ENCODE data around the gene SFXN3.
A peak's percentile ranks its signal among the peaks of the same experiment; 100 is the strongest.

The SFXN3 gene

DNA sequence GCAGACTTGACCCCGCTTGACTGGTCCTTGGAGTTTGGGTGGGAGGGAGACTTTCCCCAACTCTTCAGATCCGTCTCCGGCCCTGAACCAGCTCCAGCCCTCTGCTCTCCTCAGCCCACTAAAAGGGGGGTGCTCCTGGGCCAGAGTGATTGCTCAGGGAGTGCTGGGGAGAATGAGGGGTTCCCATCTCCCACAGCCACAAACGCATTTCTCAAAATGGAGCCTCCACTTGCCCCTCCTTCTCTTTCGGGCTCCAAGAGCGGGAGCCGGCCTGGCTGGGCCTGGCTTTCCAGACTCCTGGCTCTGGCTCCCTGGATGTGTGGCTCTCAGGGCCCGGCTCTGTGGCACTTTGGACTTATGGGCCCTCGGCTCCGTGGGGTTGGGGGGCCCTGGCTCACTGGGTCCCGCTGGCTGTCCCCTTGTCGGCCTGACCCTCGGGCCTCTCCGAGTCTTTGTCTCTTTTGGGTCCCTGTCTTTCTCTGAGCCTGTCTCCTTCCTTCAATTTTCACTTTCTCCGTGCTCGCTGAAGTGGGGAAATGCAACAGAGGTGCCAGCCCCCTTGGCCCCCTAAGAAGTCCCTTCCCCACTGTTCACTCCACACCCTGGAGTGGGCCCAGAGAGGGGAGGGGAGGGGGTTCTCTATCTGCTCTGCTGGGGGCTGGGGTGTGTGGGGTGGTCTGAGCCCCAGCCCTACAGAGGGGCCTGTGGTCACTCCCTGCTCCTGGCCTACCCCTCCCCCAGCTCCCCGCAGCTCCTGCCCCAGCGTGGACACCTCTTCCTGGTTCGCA is 30.7 kb upstream of the SFXN3 start:
- no peak for DNase-seq

DNA sequence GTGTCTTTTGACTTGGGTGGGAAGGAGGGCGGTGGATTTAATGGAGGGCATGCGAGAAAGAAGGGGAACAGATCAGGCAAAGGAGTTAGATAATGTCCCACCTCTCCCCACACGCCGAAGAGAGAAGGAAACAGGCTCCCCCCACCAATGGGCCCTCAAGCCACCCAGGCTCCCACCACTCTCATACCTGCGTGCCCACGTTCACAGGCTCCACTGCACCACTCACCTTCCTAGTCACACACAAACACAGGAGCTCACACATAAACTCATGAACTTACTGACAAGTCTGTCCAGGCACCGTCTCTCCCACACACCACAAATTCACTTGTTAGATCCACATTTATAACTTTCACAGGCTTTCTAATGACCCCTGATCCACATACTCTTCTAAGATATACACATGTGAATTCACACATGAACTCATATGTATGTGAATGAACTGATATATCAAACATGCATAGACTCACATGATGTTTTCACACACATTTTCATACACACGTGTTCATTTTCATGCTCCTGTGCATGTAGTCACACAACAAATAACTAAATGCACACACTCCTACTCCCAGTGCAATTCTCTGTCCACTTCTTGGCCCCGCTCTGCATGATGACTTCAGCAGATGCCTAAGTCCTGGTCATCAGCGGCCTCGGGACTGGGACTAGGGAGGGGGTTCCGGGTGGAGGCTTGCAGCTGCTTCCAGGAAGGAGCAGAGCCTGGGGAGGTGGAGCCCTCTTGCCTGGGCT is 29.9 kb upstream of the SFXN3 start:
- no peak for DNase-seq

DNA sequence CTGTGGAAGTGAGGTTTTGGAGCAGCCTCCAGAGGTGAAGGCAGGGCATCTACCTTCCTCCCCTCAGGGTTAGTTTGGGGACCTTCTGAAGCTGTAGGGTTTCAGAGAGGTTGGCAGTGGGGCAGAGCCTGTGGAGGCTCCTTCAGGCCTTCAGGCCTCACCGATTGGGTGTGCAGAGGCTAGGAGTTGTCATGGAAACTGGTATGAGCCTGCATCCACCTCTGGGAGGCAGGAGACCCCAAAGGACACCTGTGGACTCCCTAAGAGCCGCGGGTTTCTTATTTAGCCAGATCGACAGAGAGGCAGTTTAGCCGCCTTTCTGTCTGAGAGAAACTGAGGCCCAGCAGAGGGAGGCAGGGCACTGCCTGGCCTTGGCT is 29.4 kb upstream of the SFXN3 start:
- no peak for DNase-seq

DNA sequence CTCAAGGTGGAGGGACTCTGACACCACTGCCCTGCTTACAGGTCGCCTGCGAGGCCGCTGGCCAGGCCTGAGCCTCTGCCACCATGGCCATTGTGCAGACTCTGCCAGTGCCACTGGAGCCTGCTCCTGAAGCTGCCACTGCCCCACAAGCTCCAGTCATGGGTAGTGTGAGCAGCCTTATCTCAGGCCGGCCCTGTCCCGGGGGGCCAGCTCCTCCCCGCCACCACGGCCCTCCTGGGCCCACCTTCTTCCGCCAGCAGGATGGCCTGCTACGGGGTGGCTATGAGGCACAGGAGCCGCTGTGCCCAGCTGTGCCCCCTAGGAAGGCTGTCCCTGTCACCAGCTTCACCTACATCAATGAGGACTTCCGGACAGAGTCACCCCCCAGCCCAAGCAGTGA is 28.6 kb upstream of the SFXN3 start:
- DNase-seq: no peak

DNA sequence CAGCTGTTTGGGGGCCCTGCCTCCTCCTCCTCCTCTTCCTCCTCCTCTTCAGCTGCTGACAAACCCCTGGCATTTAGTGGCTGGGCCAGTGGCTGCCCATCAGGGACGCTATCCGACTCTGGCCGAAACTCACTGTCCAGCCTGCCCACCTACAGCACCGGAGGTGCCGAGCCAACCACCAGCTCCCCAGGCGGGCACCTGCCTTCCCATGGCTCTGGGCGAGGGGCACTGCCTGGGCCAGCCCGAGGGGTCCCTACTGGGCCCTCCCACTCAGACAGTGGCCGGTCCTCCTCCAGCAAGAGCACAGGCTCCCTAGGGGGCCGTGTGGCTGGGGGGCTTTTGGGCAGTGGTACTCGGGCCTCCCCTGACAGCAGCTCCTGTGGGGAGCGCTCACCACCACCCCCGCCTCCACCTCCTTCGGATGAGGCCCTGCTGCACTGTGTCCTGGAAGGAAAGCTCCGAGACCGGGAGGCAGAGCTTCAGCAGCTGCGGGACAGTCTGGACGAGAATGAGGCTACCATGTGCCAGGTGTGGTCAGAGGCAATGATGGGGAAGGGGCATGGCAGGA is 27.3 kb upstream of the SFXN3 start:
- no peak for DNase-seq

DNA sequence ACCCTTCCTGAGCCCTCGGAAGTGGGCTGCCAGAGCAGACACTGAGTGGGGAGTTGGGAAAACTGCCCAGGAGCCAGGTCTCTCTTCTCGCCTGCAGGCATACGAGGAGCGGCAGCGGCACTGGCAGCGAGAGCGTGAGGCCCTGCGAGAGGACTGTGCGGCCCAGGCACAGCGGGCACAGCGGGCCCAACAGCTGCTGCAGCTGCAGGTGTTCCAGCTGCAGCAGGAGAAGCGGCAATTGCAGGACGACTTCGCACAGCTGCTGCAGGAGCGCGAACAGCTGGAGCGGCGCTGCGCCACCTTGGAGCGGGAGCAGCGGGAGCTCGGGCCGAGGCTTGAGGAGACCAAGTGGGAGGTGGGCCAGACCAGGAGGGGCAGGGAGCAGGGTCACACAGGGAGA is 25.7 kb upstream of the SFXN3 start:
- DNase-seq: no peak

DNA sequence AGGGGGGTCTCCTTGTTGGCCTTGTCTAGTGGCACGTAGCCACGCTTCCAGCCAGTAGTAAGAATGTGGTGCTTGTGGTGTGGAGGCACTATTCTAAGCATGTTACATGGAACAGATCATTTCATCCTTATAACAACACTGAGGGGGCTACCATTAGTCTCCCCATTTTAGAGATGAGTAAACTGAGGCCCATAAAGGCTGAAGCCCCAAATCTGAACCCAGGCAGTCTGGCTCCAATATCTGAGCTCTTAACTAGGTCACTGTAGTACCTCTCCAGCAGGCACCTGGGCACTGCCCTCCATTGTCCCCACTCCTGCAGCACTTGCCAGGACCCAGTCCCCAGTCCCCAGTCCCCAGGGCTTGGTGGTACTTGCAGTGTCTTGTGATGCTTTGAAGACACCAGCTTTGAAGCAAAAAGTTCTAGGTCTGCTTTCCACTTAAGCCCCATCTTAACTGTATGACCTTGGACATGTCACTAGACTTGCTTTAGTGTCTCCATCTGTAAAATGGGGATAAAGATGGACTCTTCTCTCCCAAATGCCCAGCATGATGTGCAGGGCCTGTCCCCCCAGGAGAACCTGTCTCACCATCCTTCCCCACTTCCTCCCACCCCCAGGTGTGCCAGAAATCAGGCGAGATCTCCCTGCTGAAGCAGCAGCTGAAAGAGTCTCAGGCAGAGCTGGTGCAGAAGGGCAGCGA is 25.0 kb upstream of the SFXN3 start:
- no peak for DNase-seq

DNA sequence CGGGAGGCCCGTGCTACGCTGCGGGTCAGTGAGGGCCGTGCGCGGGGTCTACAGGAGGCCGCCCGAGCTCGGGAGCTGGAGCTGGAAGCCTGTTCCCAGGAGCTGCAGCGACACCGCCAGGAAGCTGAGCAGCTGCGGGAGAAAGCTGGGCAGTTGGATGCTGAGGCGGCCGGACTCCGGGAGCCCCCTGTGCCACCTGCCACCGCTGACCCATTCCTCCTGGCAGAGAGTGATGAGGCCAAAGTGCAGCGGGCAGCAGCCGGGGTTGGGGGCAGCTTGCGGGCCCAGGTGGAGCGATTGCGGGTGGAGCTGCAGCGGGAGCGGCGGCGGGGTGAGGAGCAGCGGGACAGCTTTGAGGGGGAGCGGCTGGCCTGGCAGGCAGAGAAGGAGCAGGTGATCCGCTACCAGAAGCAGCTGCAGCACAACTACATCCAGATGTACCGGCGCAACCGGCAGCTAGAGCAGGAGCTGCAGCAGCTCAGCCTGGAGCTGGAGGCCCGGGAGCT is 24.4 kb upstream of the SFXN3 start:
- DNase-seq: no peak

DNA sequence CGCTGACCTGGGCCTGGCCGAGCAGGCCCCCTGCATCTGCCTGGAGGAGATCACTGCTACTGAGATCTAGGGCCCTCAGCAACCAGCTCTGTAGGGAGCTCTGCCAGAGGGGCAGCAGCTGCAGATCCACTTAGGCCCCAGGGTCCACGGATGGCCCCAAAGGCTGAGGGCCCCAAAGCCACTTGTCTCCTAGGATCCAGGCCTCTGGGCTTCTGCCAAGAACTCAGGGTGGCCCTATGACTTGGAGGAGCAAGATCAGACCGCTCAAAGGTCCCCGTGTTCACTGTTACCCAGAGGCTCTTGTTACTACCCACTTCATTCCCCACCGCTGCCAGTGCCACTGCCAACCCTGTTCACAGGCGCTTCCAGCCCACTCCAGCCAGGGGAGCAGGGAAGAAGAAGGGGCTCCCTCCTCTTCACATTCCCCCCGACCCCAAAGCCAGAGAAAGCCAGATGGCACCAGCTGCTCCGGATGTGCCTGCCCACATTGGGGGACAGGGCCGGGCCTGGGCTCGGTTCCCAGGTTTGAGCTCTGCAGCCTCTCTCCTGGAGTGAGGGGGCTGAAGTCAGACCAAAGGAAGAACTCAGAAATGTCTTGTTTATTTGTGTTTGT is 23.8 kb upstream of the SFXN3 start:
- no peak for DNase-seq

DNA sequence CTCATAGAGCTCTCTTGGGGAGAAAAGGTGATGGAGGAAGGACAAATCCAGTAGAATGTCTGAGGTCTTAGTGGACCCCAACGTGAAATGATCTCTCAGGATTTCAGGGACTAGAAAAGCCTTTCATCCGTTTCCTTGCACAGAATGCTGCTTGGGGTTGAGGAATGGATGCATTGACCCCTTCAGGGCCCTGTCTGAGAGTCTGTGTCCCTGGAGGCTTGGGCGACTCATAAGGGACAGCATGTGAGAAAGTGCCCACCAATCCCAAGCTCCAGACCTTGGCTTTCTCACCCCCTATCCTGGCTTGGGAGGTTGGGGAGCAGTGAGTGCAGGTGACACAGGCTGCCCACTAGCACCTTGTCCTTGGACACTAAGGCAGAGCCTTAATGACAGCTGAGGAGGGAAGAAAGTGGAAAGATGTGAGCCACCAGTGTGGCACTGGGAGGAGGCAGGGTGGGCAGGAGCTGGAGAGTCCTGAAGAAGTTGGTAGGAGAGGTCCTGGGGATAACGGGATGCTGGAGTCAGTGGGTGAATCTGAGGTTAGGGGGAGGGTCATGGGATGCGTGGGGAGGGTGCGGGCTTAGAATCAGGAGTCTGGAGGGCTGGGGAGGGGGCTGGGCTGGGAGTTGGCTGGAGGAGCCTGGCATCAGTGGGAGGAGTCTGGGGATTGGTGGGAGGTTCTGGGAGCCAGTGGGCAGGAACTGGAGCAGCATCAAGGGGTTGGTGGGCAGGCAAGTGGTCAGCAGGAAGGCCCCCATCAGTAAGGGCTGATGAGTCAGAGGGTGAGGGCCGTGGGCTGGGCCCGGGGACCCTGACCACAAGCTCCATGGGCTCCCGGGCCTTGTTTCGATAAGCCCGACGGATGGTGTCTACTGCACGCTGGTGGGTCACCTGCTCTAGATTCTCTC is 22.9 kb upstream of the SFXN3 start:
- DNase-seq: no peak

DNA sequence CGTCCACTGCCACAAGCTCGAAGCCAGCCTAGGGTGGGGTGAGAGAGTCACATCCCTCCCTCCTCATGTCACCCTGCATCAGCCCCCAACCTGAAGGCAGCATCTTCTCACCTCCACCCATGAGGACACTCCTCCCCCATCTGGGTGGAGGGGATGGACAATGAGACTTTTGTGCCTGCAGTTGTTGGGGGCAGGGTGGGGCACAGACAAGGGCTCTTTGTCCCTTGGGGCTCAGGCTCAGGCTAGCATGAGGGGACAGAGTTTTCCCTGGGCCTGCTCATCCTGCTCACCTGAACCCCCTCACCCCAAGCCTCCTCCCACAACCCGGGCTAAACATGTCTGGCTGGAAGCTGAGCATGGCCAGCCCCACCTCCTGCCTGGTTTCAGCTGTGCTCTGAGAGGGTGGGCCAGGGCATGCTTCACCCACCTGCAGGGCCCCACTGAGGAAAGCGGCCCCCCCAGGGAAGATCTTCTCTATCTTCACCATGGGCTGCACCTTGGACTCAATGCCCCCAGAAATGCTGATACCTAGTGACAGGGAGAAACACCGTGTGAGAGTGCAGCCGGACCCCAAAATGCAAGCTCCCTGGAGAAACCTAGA is 22.1 kb upstream of the SFXN3 start:
- no peak for DNase-seq

DNA sequence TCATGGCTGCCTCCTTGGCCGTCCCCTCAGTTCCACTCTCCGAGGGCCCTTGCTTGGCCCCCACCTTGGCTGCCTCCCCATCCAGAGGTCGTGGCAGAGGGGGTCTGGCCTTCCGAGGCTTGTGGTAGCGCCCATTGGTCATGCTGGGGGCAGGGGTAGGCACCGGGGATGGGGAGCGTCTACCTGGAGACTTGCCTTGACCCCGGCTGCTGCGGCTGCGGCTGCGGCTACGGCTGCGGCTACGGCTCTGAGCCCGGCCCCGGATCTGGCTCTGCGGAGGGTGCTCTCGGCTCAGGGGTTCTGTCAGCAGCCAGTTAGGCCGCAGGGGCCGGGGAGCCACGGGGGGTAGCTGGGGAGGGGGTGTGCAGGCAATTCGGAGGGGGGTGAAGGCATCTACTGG is 20.7 kb upstream of the SFXN3 start:
- DNase-seq: no peak

DNA sequence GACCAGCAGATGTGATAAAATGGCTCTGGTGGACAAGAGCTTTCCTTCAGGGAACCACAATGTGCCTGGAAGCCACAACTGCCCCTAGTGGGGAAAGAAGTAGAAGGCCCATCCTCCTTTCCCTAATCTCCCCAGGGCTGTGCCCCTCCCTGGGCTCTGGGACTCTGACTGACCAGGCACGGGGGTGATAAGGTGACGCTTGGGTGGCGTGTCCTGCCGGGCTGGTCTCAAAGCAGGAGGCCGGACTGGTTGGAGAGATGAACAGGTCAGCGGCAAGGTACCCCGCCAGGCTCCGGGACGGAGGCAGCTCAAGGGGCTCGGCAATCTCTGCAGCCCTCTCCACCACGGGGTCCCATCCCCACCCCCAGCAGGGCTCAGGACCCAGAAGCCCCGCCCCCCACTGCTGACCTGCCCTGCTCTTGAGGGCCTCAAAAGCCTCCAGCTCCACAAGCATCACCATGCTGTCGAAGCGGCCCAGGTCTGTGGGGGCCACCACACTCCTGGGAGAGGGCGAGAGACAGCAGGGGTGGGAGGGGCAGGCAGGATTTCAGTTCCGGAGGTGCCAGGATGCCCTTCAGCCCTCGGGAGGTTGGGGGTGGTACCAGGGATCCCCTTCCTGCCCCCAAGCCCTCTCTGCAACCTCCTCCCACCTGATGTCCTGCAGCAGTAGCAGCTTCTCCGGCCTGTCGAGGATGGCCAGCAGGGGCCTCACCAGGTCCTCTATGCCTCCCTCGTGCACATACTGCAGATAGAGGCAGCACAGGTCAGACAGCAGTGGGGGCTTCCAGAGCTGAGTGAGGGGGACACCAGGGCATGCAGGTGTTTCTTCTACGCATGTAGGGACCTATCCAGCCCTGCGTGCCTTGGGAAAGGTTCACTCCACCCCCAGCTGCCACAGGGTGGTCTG is 19.3 kb upstream of the SFXN3 start:
- no peak for DNase-seq

DNA sequence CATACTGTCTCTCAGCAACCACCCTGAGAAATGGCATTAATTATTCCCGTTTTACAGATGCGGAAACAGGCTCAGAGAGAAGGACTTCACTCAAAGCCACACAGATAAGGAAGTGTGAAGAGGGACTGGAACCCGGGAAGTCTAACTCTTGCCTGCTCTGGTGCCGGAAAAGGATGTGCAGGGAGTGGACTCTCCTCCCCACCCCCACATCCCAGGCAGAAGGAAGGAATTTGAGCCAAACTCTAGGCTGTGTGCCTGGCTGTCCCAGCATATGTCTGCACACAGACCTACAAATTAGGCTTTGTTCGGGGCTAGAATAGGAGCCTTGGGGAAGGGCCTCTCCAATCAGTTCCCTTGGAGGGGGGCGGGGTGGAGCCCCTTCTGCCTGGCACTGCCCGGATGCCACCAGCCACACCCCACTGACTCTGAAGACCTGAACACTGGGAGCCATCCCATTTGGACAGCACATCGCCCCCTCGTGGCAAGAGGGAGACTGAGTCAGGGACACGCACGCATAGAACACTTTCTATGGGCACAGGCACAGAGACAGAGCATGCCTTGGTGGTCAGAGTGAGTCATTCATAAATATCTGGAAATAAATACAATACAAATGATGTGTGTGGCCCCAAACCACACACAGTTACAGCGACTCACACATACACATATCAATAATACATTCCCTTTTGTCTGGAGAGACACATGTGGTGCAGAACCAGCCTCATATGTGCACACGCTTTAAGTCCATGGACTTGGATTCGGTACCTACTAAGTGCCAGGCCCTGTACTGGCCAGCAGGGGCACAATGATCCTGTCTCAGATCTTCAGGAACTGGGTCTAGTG is 18.3 kb upstream of the SFXN3 start:
- DNase-seq: peak; percentile 59

DNA sequence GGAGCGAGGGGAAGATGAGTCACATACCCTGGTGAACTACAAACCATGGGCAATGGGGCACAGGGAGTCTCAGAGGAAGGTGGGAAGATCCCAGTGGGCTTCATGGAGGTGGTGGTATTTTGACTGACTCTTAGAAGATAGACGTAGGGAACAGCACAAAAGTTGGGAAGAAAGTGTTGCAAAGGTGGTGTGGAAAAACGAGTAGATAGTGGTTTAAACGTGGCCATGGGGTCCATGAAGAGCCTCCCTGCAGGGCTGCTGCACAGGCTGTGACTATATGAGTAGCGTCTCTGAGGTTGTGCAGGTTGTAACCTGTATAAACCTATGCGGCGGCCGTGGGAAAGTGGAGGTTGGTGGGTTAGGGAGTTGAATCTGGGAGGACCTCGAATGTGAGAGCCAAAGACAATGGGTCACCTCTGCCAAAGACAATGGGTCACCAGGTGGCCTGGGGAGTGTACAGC is 17.6 kb upstream of the SFXN3 start:
- no peak for DNase-seq

DNA sequence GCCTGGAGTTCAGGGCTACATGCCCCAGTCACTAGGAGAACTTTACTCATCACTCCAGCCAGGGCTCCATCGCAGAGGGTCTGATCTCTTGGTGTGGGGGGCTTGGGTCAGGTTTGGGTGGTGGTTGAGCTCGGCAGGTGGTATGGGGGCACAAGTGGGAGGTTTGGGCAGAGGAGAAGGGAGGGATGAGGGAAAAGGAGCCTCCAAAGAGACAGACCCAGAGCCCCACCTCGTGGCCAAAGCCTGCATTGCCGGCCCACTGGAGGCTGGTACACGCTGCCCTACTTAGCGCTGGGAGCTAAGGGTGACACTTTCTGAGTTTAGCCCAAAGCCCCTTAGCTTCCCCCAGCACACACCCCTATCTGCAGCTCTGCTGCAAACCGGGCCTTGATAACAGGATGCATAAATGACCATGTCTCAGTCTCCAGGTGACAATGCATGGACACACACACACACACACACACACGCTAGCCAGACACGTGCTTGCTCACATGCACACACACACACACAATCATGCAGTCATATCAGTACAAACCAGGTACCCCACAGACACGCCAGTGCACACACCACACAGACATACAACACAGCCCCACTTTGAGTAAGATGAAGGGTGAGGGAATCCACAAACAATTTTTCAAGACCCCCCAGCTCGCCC is 16.7 kb upstream of the SFXN3 start:
- DNase-seq: peak; percentile 59

DNA sequence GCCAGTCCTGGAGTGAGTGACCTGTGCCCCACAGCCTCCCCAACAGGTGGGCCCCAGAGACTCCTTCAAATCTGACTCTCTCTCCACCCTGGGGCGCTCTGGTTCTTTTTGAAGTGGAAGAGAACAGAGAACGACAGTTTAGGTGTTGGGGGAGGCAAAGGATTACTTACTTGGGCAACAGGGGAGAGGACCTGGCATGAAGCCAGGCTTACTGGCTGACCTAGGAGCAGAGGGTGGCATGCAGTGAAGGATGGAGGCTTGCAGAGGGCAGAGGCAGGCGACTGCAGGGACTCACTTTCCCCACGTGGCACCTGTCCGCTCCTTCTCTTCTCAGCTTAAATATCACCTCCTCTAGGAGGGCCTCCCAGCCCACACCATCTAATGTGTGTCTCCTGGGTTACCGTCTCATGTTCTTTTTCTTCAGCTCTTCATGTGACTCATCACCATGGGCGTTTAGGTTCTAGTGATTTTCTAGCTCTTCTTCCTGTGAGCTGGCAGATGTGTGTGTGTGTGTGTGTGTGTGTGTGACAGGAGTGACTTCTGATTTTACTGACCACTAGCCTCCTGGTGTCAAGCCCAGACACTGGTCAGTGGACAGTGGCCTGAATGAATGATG is 16.0 kb upstream of the SFXN3 start:
- DNase-seq: no peak

DNA sequence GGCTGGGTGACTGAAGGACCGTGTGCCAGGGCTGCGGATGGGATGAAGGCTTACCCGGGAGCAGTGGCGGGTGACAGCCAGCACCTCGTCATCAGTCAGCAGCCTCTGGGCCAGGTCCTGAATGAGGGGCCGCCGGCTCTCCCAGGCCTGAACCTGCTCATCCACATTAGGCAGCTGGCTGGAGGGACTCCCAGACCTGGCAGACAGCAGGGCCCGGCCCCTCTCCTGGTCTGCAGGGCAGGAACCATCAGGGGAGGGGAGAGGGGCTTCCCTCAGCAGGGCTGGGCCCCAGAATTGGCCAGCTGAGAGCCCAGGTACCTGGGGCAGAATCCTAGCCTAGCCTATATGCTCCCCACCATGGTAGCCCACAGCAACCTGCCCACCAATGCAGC is 15.5 kb upstream of the SFXN3 start:
- DNase-seq: no peak

Data from activated effector memory CD4-positive, alpha-beta T cell treated with Interleukin-2 at 50 U/mL for 16 hours (primary cell).